Stimulated activated CD4-positive, alpha-beta T cell treated with anti-CD3 and anti-CD28 coated beads, TNF-alpha, amount 100 ng/mL, for 48 hours (primary cell): Measurements from ENCODE around the gene CELF5.
"Not testable (repeated sequence)": the region's sequence is repeated elsewhere in the genome, so short reads cannot be mapped to it uniquely, and the experiment has no call there.

ENCODE experiments used
- DNase-seq, 3 donors: peaks; one replicate each; pipeline ENCODE4 v3.0.0-alpha.2; 2020; ENCODE audit warnings: low read depth in 3 of 3

Gene CELF5

DNA sequence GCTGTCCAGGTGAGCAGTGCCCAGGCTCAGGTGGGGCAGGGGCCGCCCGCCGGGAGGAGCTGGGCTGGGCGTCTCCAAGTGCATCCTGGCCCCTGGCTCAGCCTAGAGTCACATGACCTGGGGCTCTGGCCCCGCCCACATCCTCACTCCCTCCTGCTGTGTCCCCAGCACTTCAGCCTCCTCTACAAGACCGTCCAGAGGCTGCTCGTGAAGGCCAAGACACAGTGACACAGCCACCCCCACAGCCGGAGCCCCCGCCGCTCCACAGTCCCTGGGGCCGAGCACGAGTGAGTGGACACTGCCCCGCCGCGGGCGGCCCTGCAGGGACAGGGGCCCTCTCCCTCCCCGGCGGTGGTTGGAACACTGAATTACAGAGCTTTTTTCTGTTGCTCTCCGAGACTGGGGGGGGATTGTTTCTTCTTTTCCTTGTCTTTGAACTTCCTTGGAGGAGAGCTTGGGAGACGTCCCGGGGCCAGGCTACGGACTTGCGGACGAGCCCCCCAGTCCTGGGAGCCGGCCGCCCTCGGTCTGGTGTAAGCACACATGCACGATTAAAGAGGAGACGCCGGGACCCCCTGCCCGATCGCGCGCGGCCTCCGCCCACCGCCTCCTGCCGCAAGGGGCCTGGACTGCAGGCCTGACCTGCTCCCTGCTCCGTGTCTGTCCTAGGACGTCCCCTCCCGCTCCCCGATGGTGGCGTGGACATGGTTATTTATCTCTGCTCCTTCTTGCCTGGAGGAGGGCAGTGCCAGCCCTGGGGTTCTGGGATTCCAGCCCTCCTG is 16.8 kb upstream of the CELF5 start:
- DNase-seq = no peak

DNA sequence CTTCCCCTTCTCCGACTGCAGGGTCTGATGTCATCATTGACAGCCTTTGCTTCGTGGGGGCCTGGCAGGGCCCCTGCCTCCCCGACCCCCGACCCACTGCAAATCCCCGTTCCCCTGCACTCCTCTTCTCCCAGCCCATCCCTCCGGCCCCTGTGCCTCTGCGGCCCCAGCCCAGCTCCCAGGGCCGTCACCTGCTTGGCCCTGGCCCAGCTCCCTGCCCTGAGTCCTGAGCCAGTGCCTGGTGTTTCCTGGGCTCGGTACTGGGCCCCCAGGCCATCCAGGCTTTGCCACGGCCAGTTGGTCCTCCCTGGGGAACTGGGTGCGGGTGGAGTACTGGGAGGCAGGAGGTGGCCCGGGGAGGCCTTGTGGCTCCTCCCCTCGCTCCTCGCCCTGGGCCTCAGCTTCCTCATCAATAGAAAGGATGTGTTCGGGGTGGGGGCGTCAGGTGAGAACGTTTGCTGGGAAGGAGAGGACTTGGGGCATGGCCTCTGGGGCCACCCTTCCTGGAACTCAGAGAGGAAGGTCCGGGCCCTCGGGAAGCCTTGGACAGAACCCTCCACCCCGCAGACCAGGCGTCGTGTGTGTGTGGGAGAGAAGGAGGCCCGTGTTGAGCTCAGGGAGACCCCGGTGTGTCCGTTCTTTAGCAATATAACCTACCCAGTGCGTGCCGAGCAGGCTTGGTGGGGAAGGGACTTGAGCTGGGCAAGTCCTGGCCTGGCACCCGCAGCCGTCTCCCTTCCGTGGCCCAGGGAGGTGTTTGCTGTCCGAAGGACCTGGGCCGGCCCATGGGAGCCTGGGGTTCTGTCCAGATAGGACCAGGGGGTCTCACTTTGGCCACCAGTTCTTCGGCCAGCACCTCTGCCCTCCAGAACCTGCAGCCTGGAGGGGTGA is 15.9 kb upstream of the CELF5 start:
- no peak for DNase-seq

DNA sequence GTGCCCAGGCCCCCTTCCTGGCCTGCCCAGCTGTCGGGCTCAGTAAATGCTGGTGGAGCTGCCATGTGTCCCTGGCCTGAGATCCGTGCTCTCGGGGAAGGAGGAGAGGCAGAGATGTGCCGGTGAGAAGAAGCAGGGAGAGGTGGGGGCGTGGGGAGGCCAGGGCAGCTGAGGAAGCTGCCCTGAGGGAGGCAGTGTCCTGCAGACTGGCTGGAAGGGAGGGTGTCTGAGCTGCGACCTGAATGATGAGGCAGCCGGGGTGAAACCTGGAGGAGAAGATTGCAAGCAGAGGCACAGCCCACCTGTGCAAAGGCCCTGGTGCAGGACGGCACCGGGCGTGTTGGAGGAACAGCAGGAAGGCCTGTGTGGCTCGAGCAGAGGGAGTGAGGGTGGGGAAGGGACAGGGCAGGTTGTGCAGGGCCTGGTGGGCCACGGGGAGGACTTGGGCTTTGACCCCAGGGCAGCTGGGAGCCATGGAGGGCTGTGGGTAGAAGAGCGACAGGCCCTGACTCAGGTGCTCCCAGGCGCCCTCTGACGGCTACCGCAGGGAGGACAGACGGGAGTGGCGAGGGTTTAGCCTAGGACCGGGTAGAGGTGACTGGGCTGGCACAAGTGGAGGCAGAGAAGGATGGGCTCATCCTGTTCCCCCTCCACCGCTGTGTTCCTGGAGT is 14.0 kb upstream of the CELF5 start:
- peak; percentile 46 to 58 (median 50) for DNase-seq

DNA sequence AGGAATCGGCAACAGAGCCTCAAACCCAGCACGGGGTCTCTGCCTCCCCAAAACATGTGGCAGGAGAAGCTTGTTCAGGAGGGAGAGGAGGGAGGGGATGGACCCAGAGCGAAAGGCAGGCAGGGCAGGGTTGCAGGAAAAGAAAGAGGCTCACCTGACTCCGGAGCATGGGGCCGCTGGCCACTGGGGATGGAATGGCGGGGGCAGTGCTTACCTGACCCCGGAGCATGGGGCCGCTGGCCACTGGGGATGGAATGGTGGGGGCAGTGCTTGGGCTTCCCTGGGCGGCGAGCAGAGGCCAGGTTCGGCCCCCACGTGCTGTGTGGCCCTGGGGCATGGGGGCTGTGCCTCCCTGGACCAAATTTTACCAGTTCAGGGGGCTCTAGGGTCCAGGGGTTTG is 13.3 kb upstream of the CELF5 start:
- DNase-seq = no peak

DNA sequence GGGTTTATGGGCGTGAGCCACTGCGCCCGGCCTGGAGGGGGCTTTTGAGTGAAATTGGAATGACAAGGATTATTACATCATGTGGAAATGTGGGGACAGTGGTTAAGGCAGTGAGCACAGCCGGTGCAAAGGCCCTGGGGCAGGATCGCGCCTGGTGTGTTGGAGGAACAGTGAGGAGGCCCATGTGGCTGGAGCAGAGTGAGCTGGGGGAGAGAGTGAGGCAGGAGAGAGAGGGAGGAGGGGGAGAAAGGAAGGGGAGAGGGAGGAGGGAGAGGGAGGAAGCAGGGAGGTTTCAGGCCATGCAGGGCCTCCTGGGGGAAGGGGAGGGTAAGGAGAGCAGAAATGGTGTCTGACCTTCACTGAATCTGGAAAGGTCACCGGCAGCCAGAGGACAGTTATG is 11.3 kb upstream of the CELF5 start:
- DNase-seq = no peak

DNA sequence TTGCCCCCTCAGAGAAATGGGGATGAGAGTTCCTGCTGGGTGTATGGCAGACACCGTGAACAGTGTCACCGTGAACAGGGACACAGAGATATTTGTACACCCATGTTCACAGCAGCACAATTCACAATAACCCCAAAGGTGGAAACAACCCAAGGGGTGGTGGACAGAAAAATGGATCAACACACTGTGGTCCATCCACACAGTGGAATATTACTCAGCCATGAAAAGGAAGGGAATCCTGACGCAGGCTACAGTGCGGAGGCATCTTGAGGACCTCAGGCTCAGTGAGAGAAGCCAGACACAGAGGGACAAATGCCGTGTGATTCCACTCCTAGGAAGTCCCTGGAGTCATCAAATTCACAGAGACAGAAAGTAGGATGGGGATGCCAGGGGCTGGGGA is 7.6 kb upstream of the CELF5 start:
- no peak for DNase-seq

DNA sequence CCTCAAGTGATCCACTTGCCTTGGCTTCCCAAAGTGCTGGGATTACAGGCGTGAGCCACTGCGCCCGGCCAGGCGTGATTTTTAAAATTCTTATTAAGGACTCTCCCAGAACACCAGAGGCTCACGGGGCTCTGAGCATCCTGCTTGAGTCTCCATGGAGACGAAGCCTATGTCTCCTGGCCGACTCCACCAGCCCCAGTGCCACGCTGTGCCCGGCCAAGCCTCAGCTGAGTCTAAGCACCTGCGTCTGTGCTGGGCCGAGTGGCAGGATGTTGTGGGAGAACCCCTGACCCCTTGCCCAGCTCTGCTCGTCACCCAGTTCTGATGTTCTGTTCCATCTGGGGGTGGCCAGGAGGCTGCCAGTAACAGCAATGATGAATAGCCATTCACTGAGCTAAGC is 3.9 kb upstream of the CELF5 start:
- DNase-seq = no peak

DNA sequence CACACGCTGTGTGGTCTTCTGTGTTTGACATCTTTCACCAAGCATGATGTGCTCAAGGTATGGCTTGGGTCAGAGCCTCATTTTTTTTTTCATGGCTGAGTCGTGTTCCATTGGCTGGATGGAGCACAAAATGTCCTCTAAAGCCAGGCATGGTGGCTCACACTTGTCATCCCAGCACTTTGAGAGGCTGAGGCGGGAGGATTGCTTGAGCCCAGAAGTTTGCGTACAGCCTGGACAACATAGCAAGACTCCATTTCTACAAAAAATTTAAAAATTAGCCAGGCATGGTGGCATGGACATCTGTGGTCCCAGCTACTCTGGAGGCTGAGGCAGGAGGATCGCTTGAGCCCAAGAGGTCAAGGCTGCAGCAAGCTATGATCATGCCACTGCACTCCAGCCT is 2.9 kb upstream of the CELF5 start:
- DNase-seq = not testable (repeated sequence)

DNA sequence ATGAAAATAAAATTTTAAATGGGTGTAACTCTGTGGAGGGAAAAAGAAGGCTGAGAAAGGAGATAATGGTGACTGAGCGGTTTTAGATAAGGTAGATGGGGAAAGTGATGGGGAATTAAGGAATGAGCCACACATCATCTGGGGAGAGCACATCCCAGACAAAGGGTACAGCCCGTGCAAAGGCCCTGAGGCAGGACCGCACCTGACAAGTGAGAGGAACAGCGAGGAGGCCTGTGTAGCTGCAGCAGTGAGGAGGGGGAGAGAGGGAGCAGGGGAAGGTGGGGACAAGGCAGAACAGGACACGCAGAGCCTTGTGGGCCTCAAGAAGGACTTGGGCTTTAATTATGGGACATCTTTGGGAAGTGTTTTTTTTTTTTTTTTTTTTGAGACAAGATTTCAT is 1.8 kb upstream of the CELF5 start:
- no peak for DNase-seq

DNA sequence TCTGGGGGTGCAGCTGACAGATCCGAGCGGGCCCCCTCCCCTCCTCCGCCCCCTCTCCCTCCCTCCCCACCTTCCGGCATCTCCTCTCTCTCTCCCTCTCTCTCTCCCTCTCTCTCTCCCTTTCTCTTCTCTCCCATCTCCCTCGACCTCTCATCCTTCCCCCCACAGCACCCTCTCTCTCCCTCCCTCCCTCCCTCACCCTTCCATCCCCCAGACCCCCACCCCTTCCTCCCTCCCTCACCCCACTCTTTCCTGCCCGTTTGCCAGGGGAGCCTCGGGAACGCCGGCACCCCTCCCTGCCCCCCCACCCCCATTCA is 666 bp downstream of the CELF5 start:
- no peak for DNase-seq

DNA sequence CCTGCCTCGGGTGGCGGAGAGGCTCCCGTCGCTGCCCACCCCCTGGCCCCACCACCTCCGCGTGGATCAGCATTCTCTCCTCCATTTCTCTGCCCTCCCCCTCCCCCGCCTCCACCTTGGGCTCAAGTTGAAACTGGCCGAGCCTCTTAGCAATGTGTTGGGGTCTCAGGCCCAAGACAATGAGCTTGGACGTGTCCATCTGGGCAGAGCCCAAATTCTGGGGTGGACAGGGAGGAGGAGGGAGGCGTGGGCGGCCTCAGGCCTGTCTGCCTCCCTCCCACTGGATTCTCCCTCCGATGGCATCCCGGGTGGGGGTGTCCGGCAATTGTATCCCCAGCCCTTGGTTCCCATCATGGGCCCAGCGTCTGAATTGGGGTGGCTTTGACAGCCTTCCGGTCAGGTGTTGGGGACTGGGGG is 1.2 kb downstream of the CELF5 start:
- DNase-seq = no peak

DNA sequence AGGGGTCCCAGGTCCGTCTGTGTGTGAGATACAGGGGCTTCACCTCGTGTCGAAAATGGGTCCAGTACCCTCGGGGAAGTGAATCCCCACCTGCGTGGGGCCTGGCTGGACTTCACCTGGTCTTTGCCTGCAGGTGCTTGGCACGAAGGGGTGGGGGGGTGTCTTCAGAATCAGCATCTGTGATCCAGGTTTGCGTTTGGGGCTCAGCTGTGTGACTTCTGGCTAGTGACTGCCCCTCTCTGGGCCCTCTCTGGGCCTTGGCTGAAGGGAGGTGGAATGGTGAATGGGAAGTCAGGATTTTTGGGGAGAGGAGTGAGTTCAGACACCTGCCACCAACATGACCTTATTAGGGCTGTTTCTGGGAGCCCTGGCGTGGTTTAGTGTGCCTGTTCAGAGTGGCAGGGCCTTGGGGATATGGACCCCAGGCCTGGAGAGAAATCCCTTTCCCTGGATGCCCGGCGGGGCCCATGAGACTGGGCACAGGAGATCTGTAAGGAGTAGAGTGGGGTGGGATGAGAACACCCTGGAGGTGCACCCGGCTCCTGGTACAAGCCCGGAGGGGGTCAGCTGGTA is 2.7 kb downstream of the CELF5 start:
- no peak for DNase-seq

DNA sequence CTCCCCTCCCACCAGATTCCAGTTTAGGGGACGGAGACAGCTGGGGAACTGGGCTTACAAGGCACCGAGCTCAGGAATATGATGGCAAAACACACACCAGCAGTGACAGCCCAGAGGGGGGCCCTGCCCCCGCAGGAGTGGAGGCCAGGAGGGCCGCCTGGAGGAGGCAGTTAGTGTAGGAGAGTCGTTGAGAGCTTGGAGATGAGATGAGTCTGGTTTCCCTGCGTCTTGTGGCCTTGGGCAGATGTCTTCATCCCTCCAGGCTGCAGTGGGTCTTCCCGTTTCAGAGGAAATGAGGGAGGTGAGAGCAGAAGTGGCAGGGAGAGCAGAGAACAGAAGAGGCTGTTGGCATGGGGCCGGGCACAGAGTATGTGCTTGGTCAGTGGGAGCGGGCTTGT is 4.9 kb downstream of the CELF5 start:
- no peak for DNase-seq

DNA sequence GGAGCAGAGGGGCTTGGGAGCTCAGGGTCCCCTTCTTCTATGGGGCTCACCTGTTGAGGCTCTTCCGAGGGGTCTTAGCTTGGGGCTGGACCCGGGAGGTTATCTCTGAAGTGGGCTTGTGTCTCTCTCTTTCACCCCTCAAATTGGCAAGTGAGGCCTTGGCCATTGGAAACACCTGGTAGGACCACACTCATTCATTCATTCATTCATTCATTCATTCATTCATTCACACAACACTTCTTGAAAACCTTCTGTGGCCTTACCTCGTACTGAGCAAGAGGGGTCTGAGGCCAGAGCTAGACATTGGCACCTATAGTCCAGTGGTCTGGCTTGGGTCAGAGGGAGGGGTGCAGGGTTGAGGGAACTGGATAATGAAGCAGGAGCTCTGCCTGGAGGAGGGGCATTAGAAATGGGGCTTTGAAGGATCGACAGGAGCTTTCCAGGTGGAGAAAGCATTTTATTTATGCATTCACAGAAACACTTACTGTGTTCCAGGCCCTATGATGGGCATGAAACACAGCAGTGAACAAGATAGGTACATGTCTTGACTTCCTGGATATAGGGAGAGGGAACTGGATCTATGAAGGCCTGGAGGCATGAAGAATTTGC is 5.5 kb downstream of the CELF5 start:
- no peak for DNase-seq

DNA sequence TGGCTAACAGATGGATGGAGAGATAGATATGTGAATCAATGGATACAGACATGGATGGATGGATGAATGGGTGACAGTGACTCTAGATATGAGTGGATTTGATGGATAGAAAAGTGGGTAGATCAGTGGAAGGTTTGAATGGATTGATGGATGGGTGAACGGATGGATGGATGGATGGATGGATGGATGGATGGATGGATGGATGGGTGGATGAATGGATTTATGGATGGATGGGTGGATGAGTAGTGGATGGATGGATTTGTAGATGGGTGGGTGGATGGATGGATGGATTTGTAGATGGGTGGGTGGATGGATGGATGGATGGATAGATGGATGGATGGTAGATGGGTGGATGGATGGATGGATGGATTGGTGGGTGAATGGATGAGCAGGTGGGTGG is 6.8 kb downstream of the CELF5 start:
- DNase-seq = no peak

DNA sequence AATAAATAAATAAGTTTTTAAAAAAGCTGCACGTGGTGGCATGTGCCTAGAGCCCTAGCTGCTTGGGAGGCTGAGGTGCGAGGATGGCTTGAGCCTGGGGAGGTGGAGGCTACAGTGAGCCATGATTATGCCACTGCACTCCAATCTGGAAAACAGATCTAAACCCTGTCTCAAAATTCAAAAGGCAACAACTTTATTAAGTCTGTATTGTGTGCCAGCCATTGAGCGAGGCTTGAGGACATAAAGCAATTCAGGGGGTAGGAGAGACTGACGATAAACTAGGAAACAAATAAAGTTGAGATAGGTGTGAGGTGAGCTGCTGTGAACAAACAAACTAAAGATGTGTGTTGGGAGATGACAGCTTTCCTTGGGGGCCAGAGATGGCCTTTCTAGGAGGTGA is 8.7 kb downstream of the CELF5 start:
- DNase-seq = no peak

DNA sequence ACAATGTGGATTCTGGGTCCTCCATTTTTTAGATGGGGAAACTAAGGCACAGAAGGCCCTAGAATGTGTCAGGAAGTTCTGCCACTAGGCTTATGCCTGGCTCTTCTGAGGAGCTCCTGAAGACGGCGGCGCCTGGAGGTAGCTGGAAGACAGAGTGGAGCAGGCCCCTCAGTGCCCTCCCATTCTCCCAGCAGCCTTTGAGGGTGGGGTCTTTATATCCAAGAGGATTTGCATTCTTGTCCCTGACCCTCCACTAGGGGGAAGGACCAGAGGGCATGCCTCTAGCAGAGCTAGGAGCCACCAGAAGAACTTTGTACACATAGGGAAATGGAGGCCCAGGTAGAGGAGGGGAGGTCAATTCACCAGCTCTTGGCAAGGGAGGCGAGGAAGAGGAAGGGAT is 9.4 kb downstream of the CELF5 start:
- no peak for DNase-seq

DNA sequence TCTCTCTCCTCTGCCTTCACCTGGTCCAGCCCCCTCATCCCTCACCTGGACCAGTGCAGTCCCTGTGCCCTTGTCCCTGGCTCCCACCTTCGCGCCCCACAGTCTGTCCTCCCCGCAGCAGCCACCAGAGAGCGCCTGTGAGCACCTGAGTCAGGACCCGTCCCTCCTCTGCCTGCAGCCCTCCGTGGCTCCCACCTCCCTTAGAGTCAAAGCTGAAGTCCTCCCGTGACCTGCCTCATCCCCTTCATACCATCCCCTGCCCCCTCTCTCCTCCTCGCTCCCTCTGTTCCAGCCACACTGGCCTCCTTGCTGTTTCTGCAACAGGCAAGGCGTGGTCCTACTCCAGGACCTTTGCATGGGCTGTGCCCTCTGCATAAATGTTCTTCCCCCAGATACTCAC is 10.3 kb downstream of the CELF5 start:
- no peak for DNase-seq

DNA sequence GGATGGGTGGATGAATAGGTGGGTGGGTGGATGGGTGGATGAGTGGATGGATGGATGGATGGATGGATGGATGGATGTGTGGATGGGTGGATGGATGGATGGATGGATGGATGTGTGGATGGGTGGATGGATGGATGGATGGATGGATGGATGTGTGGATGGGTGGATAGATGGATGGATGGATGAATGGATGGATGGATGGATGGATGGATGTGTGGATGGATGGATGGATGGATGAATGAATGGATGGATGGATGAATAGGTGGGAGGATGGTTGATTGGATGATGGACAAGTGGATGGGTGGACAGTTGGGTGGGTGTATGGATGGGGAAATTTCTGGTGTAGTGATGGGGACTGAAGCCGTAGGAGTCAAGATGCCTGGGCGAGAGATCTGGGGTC is 11.1 kb downstream of the CELF5 start:
- DNase-seq = not testable (repeated sequence)

DNA sequence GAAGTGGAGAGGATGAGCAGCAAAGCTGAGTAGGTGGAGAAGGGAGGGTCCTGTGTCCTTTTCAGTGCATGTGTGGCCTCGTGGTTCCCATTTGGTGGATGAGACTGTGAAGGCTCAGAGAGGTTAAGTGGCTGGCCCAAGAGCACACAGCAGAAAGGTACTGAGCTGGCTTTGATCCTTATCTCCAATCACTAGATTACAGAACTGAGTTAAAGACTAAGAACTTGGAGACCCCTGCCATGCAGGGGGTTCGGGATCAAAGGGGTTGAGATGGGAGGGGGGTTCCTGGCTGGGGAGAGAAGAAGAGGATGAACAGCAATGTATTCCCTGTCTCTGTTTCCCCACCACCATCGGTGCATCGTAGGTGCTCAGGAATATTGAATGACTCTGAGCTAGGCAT is 11.8 kb downstream of the CELF5 start:
- no peak for DNase-seq

DNA sequence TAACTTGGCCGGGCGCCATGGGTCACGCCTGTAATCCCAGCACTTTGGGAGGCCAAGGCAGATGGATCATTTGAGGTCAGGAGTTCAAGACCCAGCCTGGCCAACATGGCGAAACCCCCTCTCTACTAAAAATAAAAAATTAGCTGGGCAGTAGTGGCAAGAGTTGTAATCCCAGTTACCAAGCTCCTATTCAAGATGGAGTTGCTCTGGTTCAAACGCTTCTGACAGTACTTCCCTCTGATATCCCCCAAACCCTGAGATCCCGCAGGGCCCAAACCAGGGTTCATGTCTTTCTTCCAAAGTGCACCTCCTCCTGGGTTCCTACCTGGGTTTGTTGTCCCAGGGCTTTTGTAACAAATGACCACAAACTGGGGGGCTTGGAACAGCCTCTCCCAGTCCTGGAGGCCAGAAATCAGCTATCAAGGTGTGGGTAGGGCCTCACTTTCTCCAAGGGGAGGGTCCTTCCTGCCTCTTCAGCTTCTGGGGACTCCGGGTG is 13.7 kb downstream of the CELF5 start:
- no peak for DNase-seq

DNA sequence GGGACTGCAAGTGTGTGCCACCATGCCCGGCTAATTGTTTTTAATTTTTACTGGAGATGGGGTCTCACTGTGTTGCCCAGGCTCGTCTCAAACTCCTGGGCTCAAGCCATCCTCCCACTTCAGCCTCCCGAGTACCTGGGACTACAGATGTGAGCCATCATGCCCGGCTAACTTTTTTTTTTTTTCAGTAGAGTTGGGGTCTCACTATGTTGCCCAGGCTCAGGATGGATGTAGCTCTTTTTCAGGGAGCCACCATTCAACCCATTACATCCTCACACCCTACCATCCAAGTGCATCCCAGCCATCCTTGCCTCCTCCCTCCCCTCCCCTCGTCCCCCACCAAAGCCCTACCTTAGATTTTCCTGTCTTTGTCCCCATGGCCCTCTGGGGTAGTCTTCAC is 14.9 kb downstream of the CELF5 start:
- DNase-seq = no peak
